ENCODE measurements around the gene TMEM147.

TMEM147 gene

GRCh38 chr19:35521124-35521743 lies 24.2 kb upstream of the TMEM147 start:
- DNase-seq, result no peak

- DNase-seq, result no peak
Measured at GRCh38 chr19:35522745-35523327, 22.6 kb upstream of the TMEM147 start.

- DNase-seq, result no peak
Measured at GRCh38 chr19:35524181-35524837, 21.1 kb upstream of the TMEM147 start.

GRCh38 chr19:35525873-35526272 lies 19.6 kb upstream of the TMEM147 start:
- no peak for DNase-seq

- DNase-seq, result no peak
Measured at GRCh38 chr19:35528218-35529038, 17.0 kb upstream of the TMEM147 start, which contains the start of gene SBSN. Gene SBSN, minus strand, starts transcription at chr19:35528311. Its CDS starts 30 bp downstream, at chr19:35528281.

- DNase-seq, result no peak
Measured at GRCh38 chr19:35529241-35530218, 15.9 kb upstream of the TMEM147 start.

GRCh38 chr19:35531291-35531690 lies 14.1 kb upstream of the TMEM147 start:
- no peak for DNase-seq

GRCh38 chr19:35533201-35533821 lies 12.1 kb upstream of the TMEM147 start, which contains the start of gene GAPDHS:
Gene GAPDHS, plus strand, starts transcription at chr19:35533456. Its CDS starts 72 bp downstream, at chr19:35533528.
- DNase-seq, result no peak

- DNase-seq, result no peak
Measured at GRCh38 chr19:35533822-35534392, 11.5 kb upstream of the TMEM147 start.

- no peak for DNase-seq
Measured at GRCh38 chr19:35534803-35535480, 10.5 kb upstream of the TMEM147 start.

- DNase-seq, result no peak
Measured at GRCh38 chr19:35539314-35539713, 6.1 kb upstream of the TMEM147 start.

GRCh38 chr19:35539850-35540249 lies 5.6 kb upstream of the TMEM147 start:
- DNase-seq, result no peak

GRCh38 chr19:35540356-35540927 lies 5.0 kb upstream of the TMEM147 start:
- no peak for DNase-seq

- DNase-seq, result no peak
Measured at GRCh38 chr19:35542209-35542608, 3.2 kb upstream of the TMEM147 start.

- DNase-seq, result no peak
Measured at GRCh38 chr19:35543280-35544109, 1.9 kb upstream of the TMEM147 start.

- DNase-seq, result no peak
Measured at GRCh38 chr19:35544110-35544802, 1.2 kb upstream of the TMEM147 start.

GRCh38 chr19:35545855-35546381 lies 492 bp downstream of the TMEM147 start:
- DNase-seq, result no peak

GRCh38 chr19:35546532-35546931 lies 1.1 kb downstream of the TMEM147 start:
- no peak for DNase-seq

All from NCI-H1436 treated with DMSO at 0.1 percent for 48 hours (cell line).